ENCODE measurements around the gene DLGAP1.

The DLGAP1 gene

DNA sequence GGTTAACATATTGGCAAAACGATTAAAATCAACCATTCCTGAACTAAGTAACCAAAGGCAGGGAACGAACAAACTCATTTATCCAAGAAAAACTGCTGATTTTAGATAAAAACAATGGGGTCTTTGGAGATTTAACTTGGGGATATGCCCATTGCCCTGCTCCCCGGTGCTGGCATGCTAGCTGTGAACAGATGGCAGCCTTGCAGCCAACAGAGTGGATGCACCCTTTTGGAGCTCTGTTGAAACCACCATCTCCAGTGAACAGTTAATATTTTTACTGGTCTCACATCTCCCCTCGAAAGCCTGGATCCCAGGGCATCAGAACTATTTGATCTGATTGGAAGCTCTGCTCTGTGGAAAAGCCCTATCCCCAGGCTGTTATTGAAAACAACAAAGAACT, 702.0 kb downstream of the DLGAP1 start:
- Histone ChIP-seq H3K4me1 (ENCODE audit: control insufficient read depth in 5 of 5, insufficient read depth in 5 of 5, low read length in 5 of 5) (no peaks in the 10 kb centered on the region), H3K4me3 (ENCODE audit: low read depth in 1 of 5, low read length in 5 of 5) (no peak overlapping the region), H3K9me3 (ENCODE audit: control insufficient read depth in 5 of 5, low read length in 5 of 5) (peaks cover 0 to 13% (median 4%) of the 10 kb centered on the region in 5 donors), H3K36me3 (ENCODE audit: control insufficient read depth in 5 of 5, insufficient read depth in 5 of 5, low read length in 5 of 5) (no peaks in the 10 kb centered on the region), H3K27ac (ENCODE audit: low read depth, low read length) (no peak overlapping the region), H3K9ac (ENCODE audit: low read length in 5 of 5) (no peak overlapping the region), H3K27me3 (ENCODE audit: control insufficient read depth in 5 of 5, insufficient read depth in 4 of 5, low read length in 5 of 5) (no peaks in the 10 kb centered on the region)

- H3K27ac ChIP-seq (ENCODE audit: low read depth, low read length), result no peak overlapping the region
- no peak overlapping the region for H3K9ac ChIP-seq (ENCODE audit: low read length in 5 of 5)
- no peaks in the 10 kb centered on the region for H3K27me3 ChIP-seq (ENCODE audit: control insufficient read depth in 5 of 5, insufficient read depth in 4 of 5, low read length in 5 of 5)
- H3K36me3 ChIP-seq (ENCODE audit: control insufficient read depth in 5 of 5, insufficient read depth in 5 of 5, low read length in 5 of 5), result no peaks in the 10 kb centered on the region
- no peaks in the 10 kb centered on the region for H3K9me3 ChIP-seq (ENCODE audit: control insufficient read depth in 5 of 5, low read length in 5 of 5)
- no peaks in the 10 kb centered on the region for H3K4me1 ChIP-seq (ENCODE audit: control insufficient read depth in 5 of 5, insufficient read depth in 5 of 5, low read length in 5 of 5)
- H3K4me3 ChIP-seq (ENCODE audit: low read depth in 1 of 5, low read length in 5 of 5), result no peak overlapping the region
These were observed 707.0 kb downstream of the DLGAP1 start for GRCh38 chr18:3748086-3748485.

- Histone ChIP-seq H3K4me3 (ENCODE audit: low read depth in 1 of 5, low read length in 5 of 5) (no peak overlapping the region), H3K4me1 (ENCODE audit: control insufficient read depth in 5 of 5, insufficient read depth in 5 of 5, low read length in 5 of 5) (no peaks in the 10 kb centered on the region), H3K27me3 (ENCODE audit: control insufficient read depth in 5 of 5, insufficient read depth in 4 of 5, low read length in 5 of 5) (no peaks in the 10 kb centered on the region), H3K9me3 (ENCODE audit: control insufficient read depth in 5 of 5, low read length in 5 of 5) (no peaks in the 10 kb centered on the region), H3K27ac (ENCODE audit: low read depth, low read length) (no peak overlapping the region), H3K9ac (ENCODE audit: low read length in 5 of 5) (no peak overlapping the region), H3K36me3 (ENCODE audit: control insufficient read depth in 5 of 5, insufficient read depth in 5 of 5, low read length in 5 of 5) (no peaks in the 10 kb centered on the region)
These were observed 707.7 kb downstream of the DLGAP1 start for GRCh38 chr18:3747176-3747973.

DNA sequence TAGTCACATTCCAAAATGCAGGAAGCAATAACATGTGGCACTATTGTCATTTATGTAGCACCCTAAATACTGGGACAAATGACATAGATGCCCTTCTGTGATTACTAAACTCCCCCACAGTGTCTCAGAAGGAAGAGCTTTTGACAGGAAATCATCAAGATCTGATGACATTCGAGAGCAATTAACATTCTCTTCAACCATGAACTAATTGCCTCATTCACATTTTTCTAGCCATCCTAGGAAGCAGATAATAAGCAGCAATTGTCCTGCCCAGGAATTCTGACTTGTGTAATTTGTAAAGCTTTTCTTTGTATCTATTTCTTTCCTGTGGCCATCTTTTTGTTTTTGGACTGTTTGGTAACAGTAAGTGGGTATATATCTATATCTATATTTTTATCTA, 712.6 kb downstream of the DLGAP1 start:
- no peak overlapping the region for H3K27ac ChIP-seq (ENCODE audit: low read depth, low read length)
- H3K9me3 ChIP-seq (ENCODE audit: control insufficient read depth in 5 of 5, low read length in 5 of 5), result peaks cover 0 to 2% (median 0%) of the 10 kb centered on the region in 5 donors
- no peaks in the 10 kb centered on the region for H3K27me3 ChIP-seq (ENCODE audit: control insufficient read depth in 5 of 5, insufficient read depth in 4 of 5, low read length in 5 of 5)
- no peaks in the 10 kb centered on the region for H3K4me1 ChIP-seq (ENCODE audit: control insufficient read depth in 5 of 5, insufficient read depth in 5 of 5, low read length in 5 of 5)
- H3K9ac ChIP-seq (ENCODE audit: low read length in 5 of 5), result no peak overlapping the region
- no peak overlapping the region for H3K4me3 ChIP-seq (ENCODE audit: low read depth in 1 of 5, low read length in 5 of 5)
- H3K36me3 ChIP-seq (ENCODE audit: control insufficient read depth in 5 of 5, insufficient read depth in 5 of 5, low read length in 5 of 5), result no peaks in the 10 kb centered on the region

DNA sequence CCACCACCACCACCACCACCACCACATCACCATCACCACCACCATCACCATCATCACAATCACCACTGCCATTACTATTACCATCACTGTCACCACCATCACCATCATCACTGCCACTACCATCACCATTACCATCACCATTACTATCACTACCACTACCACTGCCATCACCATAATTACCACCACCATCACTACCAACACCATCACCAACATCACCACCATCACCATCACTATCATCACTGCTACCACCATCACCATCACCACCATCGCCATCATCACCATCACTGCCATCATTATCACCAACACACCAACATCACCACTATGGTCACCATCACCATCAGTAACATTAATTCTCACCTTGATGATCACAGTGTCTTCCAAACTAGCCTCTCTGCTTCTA, 713.8 kb downstream of the DLGAP1 start:
- H3K36me3 ChIP-seq (ENCODE audit: control insufficient read depth in 5 of 5, insufficient read depth in 5 of 5, low read length in 5 of 5), result no peaks in the 10 kb centered on the region
- H3K4me1 ChIP-seq (ENCODE audit: control insufficient read depth in 5 of 5, insufficient read depth in 5 of 5, low read length in 5 of 5), result no peaks in the 10 kb centered on the region
- H3K9ac ChIP-seq (ENCODE audit: low read length in 5 of 5), result no peak overlapping the region
- no peak overlapping the region for H3K4me3 ChIP-seq (ENCODE audit: low read depth in 1 of 5, low read length in 5 of 5)
- H3K9me3 ChIP-seq (ENCODE audit: control insufficient read depth in 5 of 5, low read length in 5 of 5), result peaks cover 0 to 2% (median 0%) of the 10 kb centered on the region in 5 donors
- no peak overlapping the region for H3K27ac ChIP-seq (ENCODE audit: low read depth, low read length)
- H3K27me3 ChIP-seq (ENCODE audit: control insufficient read depth in 5 of 5, insufficient read depth in 4 of 5, low read length in 5 of 5), result no peaks in the 10 kb centered on the region

- Histone ChIP-seq H3K27me3 (ENCODE audit: control insufficient read depth in 5 of 5, insufficient read depth in 4 of 5, low read length in 5 of 5) (no peaks in the 10 kb centered on the region), H3K27ac (ENCODE audit: low read depth, low read length) (no peak overlapping the region), H3K4me3 (ENCODE audit: low read depth in 1 of 5, low read length in 5 of 5) (no peak overlapping the region), H3K9ac (ENCODE audit: low read length in 5 of 5) (no peak overlapping the region), H3K36me3 (ENCODE audit: control insufficient read depth in 5 of 5, insufficient read depth in 5 of 5, low read length in 5 of 5) (no peaks in the 10 kb centered on the region), H3K9me3 (ENCODE audit: control insufficient read depth in 5 of 5, low read length in 5 of 5) (peaks cover 0 to 3% (median 0%) of the 10 kb centered on the region in 5 donors), H3K4me1 (ENCODE audit: control insufficient read depth in 5 of 5, insufficient read depth in 5 of 5, low read length in 5 of 5) (peaks cover 0 to 17% (median 0%) of the 10 kb centered on the region in 5 donors)
These were observed 726.2 kb downstream of the DLGAP1 start for GRCh38 chr18:3728704-3729437.

- Histone ChIP-seq H3K9me3 (ENCODE audit: control insufficient read depth in 5 of 5, low read length in 5 of 5) (peaks cover 0 to 3% (median 0%) of the 10 kb centered on the region in 5 donors), H3K27me3 (ENCODE audit: control insufficient read depth in 5 of 5, insufficient read depth in 4 of 5, low read length in 5 of 5) (no peaks in the 10 kb centered on the region), H3K9ac (ENCODE audit: low read length in 5 of 5) (no peak overlapping the region), H3K4me1 (ENCODE audit: control insufficient read depth in 5 of 5, insufficient read depth in 5 of 5, low read length in 5 of 5) (peaks cover 0 to 29% (median 0%) of the 10 kb centered on the region in 5 donors), H3K27ac (ENCODE audit: low read depth, low read length) (no peak overlapping the region), H3K36me3 (ENCODE audit: control insufficient read depth in 5 of 5, insufficient read depth in 5 of 5, low read length in 5 of 5) (no peaks in the 10 kb centered on the region), H3K4me3 (ENCODE audit: low read depth in 1 of 5, low read length in 5 of 5) (no peak overlapping the region)
These were observed 727.8 kb downstream of the DLGAP1 start for GRCh38 chr18:3727274-3727673.

DNA sequence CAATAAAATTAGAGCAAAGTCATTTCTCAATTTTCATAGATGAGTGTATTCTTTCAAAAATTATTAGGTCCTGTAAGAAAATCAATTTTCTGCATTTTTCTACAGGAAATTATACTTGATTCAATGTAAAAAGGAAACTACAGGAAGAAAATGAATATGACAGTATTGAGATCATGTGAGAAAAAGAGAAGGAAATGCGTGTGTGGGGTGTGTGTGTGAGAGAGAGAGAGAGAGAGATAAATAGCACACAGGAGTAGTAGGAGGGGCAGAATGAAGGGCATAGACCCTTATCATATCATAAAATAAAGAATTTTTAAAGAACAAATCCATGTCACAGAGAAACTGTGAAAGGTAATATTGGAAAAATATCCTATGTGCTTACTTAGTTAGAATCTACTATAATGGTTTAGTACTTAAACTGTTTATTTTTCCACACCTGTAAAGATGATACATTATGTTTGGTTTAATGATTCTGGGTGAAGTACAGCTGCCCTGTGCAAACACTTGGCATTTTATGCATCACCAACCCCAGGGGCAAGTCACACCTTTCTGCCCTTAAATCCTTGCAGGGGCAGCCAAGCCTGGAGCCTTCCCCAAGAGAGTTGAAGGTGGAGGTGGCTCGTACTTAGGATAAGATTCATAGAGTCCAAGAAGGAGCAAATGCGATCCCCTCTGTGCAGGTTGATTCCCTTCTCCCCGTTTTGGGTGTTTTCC, 728.7 kb downstream of the DLGAP1 start:
- Histone ChIP-seq H3K4me1 (ENCODE audit: control insufficient read depth in 5 of 5, insufficient read depth in 5 of 5, low read length in 5 of 5) (peaks cover 0 to 29% (median 0%) of the 10 kb centered on the region in 5 donors), H3K36me3 (ENCODE audit: control insufficient read depth in 5 of 5, insufficient read depth in 5 of 5, low read length in 5 of 5) (no peaks in the 10 kb centered on the region), H3K27ac (ENCODE audit: low read depth, low read length) (no peak overlapping the region), H3K4me3 (ENCODE audit: low read depth in 1 of 5, low read length in 5 of 5) (no peak overlapping the region), H3K27me3 (ENCODE audit: control insufficient read depth in 5 of 5, insufficient read depth in 4 of 5, low read length in 5 of 5) (no peaks in the 10 kb centered on the region), H3K9ac (ENCODE audit: low read length in 5 of 5) (no peak overlapping the region), H3K9me3 (ENCODE audit: control insufficient read depth in 5 of 5, low read length in 5 of 5) (peaks cover 0 to 3% (median 0%) of the 10 kb centered on the region in 5 donors)

DNA sequence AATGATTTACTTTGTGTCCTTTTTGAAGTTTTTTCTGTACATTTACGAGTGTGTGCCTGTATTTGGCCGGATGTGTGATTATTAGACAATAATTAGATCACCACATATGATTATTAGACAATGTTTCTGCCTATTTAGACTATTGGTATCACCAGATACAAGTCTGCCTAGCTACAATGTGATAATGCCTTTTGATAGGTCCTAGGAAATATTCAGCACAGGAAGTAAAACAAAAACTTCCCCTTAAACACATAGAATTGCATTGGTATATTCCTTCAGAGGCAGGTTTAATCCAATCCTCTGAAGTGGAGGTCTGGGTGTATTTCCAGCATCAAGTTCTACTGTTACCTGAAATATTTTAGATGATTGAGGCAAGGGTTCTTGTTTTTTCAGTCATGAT, 730.0 kb downstream of the DLGAP1 start:
- Histone ChIP-seq H3K27me3 (ENCODE audit: control insufficient read depth in 5 of 5, insufficient read depth in 4 of 5, low read length in 5 of 5) (no peaks in the 10 kb centered on the region), H3K9ac (ENCODE audit: low read length in 5 of 5) (no peak overlapping the region), H3K4me1 (ENCODE audit: control insufficient read depth in 5 of 5, insufficient read depth in 5 of 5, low read length in 5 of 5) (peaks cover 0 to 29% (median 0%) of the 10 kb centered on the region in 5 donors), H3K4me3 (ENCODE audit: low read depth in 1 of 5, low read length in 5 of 5) (no peak overlapping the region), H3K36me3 (ENCODE audit: control insufficient read depth in 5 of 5, insufficient read depth in 5 of 5, low read length in 5 of 5) (no peaks in the 10 kb centered on the region), H3K9me3 (ENCODE audit: control insufficient read depth in 5 of 5, low read length in 5 of 5) (peaks cover 0 to 3% (median 0%) of the 10 kb centered on the region in 5 donors), H3K27ac (ENCODE audit: low read depth, low read length) (no peak overlapping the region)

DNA sequence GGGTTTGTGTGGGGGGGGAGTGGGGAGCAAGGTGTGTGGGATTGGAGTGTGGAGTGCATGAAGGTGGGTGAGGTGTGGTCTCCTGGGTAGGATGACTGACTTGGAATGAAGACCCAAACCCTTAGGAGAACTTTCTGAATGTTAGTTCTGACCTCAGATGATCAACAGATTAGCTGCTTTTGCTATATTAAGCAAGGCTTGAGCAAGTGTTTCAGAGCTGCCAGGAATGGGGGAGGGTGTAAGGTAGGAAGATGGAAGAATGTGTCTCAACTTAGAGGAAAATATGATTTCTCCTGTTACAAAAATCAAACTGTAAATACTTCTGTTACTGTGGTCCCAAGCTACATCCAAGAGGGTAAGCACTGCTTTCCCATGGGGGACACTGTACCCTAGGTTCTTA, 731.6 kb downstream of the DLGAP1 start:
- H3K4me3 ChIP-seq (ENCODE audit: low read depth in 1 of 5, low read length in 5 of 5), result no peak overlapping the region
- H3K27me3 ChIP-seq (ENCODE audit: control insufficient read depth in 5 of 5, insufficient read depth in 4 of 5, low read length in 5 of 5), result no peaks in the 10 kb centered on the region
- H3K4me1 ChIP-seq (ENCODE audit: control insufficient read depth in 5 of 5, insufficient read depth in 5 of 5, low read length in 5 of 5), result peaks cover 0 to 29% (median 0%) of the 10 kb centered on the region in 5 donors
- no peak overlapping the region for H3K27ac ChIP-seq (ENCODE audit: low read depth, low read length)
- H3K9me3 ChIP-seq (ENCODE audit: control insufficient read depth in 5 of 5, low read length in 5 of 5), result no peaks in the 10 kb centered on the region
- no peaks in the 10 kb centered on the region for H3K36me3 ChIP-seq (ENCODE audit: control insufficient read depth in 5 of 5, insufficient read depth in 5 of 5, low read length in 5 of 5)
- no peak overlapping the region for H3K9ac ChIP-seq (ENCODE audit: low read length in 5 of 5)
